NOMO-1 treated with dmso at 0.1 percent for 144 hours (cell line): ENCODE data around the gene TCF12.
"Not testable (repeated sequence)": the region's sequence is repeated elsewhere in the genome, so short reads cannot be mapped to it uniquely, and the experiment has no call there.

Source experiments
- DNase-seq: peaks from one replicate; lab custom pipeline; 2025; ENCODE audit not compliant: unreplicated experiment; lab: John Stamatoyannopoulos, UW

TCF12 gene

DNA sequence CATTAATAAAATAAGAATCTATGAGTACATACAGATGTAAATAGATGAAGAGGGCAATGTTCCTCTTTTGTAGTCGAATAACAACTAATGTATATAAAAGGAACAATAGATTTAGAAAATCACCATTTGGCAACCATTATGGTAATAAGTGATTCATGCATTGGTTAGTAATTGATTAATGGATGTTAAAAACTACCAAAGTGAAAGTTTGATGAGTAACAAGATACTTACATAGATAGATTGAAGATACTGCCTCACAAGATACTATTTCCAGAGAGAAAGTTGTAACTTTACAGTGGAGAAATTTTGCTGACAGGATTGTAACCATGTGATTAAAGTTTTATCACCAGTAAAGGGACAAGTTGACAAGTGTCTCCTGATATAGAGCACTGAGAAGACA is 55.0 kb downstream of the TCF12 start:
- no peak for DNase-seq

DNA sequence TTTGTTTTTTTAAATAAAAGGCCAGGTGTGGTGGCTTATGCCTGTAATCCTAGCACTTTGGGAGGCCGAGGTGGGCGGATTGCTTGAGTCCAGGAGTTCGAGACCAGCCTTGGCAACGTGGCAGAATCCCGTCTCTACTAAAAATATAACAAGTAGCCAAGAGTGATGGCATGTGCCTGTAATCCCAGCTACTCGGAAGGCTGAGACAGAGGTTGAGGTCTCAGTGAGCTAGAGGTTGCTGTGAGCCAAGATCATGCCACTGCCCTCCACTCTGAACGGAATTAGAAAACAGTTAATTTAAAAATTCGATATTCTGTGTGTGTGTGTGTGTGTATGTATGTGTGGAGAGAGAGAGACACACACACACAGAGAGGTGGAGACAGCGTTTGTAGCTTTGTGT is 58.8 kb downstream of the TCF12 start:
- no peak for DNase-seq

DNA sequence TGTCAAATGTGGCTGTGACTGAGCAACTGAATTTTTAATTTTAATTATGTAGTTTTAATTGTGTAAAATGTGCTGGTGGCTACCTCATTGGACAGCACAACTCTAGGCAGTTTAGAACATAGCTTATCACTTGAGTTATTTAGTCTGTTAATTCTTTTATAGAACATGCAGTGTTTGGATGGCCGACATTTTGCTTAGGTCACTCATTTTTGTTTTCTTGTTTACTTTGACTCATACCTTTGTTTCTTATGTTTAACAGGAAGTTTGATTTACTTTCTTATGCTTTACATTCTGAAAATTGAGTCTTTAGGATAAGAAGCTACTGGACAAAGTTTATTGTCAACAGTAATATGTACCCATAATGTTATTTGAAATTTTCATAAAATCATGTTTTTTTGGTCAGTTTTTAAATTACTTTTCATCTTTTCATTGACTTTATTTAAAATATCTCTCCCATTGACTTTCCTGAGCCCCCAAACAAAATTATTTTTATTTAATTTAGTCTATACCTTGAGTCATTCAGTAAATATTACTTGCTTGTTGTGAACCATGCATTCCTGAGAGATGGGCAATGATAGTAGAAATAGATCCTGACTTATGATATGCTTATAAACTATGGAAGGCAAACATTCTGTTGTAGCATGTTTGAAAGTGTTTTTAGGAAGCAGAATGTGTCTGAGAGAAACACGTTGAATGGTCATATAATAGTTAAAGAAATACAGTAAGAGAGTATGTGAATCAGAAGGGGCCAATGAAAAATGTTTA is 60.6 kb downstream of the TCF12 start:
- DNase-seq = no peak

DNA sequence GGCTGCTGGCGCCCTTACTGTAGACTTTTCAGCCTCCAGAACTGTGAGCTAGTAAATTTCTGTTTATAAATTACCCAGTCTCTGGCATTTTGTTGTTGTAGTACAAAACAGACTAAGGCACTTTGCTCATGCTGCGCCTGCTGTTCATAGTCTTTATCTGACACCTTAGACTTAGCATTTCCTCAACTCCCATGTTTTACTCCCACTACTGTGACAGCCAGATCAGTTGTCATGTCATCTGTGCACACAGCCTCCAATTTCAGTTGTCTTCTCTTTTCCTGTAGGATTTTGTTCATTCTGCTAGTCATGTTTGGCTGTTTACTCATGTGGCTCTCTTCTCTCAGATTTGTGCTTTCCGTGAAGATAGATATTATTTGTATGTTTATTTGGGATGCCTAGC is 62.0 kb downstream of the TCF12 start:
- no peak for DNase-seq

DNA sequence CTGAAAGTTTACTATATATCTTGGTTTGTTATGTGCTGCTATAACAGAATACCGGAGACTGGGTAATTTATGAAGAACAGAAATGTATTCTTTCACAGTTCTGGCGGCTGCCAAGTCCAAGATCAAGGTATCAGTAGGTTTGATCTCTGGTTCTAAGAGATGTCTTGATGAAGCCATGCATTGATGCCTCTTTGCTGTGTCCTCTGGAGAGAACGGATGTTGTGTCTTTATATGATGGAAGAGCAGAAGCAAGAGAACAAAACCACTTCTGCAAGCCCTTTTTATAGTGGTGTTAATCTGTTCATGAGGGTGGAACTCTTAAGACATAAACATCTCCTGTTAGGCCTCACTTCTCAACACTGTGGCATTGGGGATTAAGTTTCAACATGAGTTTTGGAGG is 62.7 kb downstream of the TCF12 start:
- no peak for DNase-seq

DNA sequence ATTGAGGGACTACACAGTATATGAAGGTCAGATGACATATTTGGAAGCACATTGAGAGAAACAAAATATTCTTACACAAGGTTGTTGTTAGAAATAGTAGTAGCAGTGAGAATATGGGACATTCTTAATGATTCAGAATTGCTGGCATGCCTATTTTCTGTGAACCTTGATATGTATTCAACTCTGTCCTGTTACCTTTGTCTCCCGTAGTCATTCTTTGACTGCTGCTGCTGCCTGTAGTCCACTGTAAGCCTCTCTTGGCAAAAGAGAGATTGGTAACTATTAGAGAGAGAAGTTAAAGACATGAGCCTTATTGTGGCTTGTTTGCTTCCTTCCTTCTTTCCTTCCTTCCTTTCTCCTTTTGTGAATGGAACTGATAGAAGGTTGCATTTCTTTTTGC is 64.5 kb downstream of the TCF12 start:
- no peak for DNase-seq

DNA sequence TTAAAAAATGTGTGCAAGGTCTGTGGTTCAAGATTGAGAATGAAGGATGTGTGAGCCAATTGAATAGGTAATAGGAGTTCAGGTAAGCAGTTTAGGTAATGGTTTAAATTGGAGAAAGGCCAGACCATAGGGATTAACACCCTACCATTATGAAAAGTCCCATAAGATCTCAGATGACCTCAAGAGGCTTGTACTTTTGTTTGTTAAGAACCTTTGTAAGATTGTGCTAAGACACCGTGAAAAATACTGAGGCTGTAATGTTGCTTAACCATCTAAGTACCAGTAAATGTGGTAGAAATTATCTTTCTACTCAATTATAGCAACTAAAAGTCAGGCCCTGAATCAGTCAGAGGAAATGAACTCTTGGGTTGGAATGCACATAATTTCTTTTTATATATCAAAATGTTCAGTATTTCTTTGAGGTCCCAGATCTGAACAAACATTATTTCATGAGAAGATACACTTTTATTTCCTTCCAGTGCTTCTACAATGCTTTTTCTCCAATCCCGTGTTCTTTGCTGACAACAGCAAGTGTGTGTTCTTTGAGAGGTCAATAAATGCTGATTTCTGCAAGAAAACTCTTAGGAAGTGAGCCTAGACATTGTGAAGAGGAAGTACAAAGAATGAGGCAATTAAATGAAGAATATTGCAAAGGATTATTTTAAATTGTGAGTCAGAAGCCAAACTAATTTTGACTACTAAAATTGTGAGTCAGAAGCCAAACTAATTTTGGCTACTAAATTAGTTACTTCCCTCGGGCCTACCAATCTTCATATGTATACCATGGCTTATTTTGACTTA is 66.4 kb downstream of the TCF12 start:
- DNase-seq = peak; percentile 67

DNA sequence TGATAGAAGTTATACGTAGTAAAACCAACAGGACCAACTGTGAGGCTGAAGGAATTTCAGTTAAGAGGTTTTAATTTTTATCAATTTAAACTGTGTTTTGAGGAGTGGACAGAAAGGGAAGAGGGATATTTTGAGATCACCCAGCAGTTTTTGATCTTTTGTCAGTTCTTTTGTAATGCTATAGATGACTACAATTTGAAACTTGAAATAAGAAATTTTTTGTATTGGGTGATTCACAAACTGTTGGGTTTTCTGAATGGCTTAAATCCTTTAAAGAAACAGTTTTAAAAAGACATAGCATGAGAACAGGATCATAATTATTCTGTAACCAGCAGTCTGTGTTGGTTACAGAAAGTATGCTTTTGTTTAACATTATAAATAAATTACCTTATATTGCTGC is 67.4 kb downstream of the TCF12 start:
- no peak for DNase-seq

DNA sequence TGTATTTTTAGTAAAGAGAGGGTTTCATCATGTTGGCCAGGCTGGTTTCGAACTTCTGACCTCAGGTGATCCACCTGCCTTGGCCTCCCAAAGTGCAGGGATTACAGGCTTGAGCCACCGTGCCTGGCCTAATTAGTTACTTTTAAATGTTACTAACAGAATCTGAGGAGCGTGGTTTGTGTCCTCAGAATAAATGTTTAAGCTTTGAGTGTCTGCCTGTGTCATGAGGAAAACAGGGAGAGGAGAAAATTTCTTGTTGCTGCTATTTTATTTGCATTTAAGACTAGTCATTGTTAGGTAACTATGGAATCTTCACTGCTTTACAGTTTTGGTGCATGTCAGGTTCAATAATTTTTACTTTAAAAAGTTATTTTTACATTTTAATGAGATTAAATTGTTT is 68.8 kb downstream of the TCF12 start:
- no peak for DNase-seq

DNA sequence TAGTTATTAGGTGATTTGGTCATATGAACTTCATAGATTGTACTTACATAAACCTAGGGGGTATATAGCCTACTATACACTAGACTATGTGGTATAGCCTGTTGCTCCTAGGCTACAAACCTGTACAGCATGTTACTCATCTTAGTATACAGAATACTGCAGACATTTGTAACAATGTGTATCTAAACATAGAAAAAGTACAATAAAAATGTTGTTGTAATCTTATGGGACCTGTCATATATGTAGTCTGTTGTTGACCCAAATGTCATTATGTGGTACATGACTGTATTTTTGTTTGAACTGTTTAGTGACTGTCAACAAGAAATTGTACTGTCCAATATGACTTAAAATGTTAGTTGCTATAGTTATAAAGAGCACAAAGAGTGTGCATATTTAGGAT is 69.8 kb downstream of the TCF12 start:
- DNase-seq = no peak

DNA sequence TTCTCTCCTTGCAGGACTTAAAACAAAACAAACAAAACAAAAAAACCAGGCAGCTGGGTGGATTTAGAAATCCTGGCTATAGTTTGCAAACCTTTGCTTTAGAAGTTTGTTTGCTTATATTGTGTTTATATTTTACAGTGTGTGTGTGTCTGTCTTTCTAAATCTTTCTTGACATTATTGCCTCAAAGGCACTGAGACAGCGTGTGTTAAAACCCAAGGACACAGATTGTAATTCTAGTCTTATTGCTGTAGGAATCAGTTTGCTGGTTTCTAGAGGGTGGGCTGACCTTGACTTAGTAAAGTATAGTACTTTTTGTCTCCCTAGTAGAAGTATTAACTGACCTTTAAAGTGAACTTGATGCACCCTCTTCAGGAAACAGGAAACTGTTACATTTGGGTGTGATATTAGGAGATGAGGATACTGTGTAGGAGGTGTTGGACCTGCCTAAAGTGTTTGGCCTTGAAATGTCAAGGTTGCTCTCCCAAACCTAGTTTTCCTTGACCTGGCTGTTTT is 71.0 kb downstream of the TCF12 start:
- no peak for DNase-seq

DNA sequence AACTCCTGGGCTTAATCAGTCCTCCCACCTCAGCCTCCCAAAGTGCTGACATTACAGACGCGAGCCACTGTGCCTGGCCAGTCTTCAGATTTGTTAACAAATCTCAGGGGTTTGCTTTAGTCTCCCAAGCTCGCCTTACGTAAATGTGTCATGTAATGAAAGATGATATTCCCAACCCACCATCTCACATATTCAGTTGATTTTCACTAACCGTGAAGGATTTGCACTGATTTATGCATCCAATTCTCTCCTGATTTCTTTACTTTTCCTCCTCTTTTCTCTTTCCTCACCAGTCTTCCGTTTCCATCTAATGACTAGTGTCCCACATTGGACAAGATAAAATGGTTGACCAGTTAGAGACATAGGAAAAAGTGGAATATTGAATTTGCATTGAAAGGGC is 72.6 kb downstream of the TCF12 start:
- DNase-seq = no peak

DNA sequence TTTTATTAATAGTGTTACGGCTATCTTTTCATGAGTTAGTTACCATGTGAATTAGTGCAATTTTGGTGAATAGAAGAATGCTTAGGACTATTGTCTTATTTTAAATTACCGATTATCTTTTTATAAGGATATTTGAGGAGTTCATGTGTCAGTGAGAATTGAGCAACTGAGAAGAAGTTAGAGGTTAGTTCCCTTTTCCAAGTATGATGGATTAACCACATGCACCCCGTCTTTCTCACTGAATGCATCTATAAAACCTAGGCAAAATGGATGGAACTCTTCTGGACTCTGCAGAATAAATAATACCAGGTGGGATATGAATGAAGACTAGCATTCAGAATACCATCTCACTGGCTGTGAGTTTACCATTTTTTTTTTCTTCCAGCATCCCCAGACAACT is 74.3 kb downstream of the TCF12 start:
- peak; percentile 28 for DNase-seq

DNA sequence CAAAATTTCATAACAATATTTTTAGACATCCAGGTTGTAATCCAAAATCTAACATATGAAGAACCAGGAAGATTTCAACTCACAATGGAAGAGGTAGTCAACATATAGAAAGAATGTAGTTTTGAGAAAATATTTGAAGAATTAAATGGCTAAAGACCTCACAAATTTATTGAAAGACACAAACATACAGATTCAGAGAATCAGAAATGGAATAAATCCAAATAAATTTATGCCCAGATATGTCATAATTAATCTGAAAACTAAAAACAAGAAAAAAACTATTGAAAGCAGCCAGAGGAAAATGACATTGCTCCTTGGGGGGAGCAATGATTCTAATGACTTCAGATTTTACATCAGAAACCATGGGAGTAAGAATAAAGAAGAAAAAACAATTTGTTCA is 75.8 kb downstream of the TCF12 start:
- DNase-seq = no peak

DNA sequence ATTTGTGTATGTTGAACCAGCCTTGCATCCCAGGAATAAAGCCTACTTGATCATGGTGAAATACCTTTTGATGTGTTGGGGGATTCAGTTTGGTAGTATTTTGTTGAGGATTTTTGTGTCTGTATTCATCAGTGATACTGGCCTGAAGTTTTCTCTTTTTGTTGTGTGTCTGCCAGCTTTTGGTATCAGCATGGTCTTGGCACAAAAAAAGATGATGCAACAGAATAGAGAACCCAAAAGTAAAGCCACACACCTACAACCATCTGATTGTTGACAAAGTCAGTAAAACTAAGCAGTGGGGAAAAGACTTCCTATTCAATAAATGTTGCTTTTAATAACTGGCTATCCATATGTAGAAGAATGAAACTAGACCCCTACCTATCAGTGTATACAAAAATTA is 77.6 kb downstream of the TCF12 start:
- no peak for DNase-seq

DNA sequence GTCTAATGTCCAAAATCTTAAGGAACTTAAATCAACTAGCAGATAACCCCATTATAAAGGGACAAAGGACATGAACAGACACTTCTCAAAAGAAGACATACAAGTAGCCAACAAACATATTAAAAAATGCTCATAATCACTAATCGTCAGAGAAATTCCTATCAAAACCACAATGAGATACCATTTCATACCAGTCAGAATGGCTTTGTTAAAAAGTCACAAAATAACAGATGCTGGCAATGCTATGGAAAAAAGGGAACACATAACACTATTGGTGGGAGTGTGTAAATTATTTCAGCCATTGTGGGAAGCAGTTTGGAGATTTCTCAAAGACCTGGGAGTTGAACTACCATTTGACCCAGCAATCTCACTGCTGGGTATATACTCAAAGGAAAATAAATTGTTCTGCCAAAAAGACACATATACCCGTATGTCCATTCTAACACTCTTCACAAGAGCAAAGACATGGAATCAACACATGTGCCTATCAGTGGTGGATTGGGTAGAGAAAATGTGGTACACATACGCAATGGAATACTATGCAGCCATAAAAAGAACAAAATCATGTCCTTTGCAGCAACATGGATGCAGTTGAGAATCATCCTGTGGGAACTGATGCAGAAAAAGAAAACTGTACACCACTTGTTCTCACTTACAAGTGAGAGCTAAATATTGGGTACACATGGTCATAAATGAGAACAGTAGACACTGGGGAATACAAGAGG is 78.5 kb downstream of the TCF12 start:
- no peak for DNase-seq

DNA sequence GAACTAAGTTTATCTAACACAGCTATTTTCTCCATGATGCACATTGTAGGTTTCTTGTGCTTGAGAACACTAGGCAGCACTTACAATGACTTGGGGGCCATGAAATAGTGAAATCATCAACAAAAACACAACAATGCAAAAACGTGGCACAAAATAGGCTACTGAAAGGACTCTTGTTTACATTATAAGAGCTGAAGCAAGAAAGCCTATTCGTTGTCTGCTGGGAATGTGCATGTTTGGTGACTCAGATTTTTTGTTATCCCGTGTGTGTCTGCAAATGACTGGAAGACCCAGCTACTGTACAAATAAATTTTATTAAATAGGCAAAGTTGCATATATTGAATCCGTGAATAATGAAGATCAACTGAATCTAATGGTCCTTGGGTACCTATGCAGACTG is 85.0 kb downstream of the TCF12 start:
- no peak for DNase-seq

DNA sequence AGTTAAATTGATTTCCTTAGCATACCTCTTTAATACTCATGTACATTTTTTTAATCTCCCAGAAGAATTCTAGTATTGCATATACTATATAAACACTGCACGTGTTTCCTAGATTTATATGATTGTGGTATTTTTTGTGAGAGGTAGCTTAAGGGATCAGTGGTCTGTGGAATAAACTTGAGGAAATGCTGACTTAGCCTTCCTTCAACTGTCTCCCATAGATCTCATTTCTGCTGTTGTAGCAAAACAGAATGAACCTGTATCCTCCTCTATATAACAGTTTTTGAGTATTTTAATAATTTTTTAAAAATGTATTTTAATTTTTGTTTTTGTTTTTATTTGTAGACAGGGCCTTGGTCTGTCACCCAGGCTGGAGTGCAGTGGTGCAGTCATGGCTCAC is 86.8 kb downstream of the TCF12 start:
- no peak for DNase-seq

DNA sequence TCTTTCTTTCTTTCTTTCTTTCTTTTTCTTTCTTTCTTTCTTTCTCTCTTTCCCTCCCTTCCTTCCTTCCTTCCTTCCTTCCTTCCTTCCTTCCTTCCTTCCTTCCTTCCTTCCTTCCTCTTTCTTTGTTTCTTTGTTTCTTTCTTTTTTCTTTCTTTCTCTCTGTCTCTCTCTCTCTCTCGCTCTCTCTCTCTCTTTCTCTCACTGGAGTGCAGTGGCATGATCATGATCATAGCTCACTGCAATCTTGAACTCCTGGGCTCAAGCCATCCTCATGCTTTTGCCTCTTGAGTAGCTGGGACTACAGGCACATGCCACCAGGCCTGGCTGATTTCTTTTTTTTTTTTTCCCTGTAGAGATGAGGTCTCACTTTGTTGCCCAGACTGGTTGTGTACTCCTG is 89.4 kb downstream of the TCF12 start:
- DNase-seq = not testable (repeated sequence)

DNA sequence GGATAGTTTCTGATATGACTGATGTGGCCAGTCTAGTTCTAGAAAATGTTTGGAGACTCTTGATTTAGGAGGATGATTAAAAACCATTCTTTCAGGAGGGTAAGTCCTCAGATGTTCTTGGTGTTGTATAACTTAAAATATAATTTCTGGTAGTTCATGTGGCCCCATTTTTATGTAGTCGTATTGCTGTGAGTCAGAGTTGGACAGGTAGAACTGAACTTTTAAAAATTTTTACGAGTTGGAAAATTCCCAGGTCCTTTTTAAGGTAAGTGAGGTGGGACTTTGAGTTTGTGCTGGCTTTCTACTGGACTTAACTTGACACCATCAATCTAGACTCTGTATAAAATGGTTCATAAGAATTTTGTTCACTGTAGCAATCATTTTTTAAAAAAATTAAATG is 92.3 kb downstream of the TCF12 start:
- DNase-seq = no peak

DNA sequence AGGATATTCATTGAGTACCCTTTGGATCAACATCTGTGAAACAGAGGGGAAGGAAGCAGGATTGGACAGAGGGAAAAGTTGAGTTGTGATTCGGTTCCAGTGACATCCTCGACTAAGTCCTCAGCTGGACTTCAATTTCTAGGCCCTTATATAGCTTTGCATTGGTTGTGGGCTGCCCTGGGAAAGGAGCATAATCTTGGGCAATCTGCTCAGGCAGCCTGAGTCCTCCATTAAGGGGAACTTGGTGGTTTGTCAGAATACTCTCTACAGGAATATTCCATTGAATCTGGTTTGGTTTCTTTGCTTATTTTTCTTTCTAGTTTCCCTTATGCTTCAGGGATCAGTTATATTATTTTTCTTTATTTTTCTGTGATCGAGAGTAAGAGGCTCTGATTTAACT is 94.1 kb downstream of the TCF12 start:
- DNase-seq = no peak

DNA sequence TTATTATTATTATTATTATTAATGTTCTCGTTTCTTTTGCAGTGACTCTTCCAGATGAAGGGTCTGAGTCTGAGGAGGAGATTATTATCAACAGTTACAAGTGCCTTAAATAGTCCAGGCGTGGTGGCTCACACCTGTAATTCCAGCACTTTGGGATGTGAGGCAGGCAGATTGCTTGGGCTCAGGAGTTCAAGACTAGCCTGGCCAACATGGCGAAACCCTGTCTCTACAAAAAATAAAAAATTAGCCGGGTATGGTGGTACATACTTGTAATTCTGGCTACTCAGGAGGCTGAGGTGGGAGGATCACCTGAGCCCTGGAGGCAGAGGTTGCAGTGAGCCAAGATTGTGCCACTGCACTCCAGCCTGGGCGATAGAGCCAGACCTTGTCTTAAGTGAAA is 96.5 kb downstream of the TCF12 start:
- not testable (repeated sequence) for DNase-seq
